OCI-LY1 (cell line): ENCODE data around the gene DPP7.

Source experiments
- H2AFZ ChIP-seq: fragments of 200-600 bp; sonication (generic), shearing (Covaris generic); 2 replicates; pipeline ENCODE4 v1.6.0; 2014; ENCODE audit warnings: antibody characterized with exemption, mild to moderate bottlenecking, low read length
- H3F3A ChIP-seq: fragments of 200-600 bp; sonication (generic), shearing (Covaris generic); 2 replicates; pipeline ENCODE4 v1.6.0; 2014; ENCODE audit warnings: mild to moderate bottlenecking, antibody characterized with exemption, low read length, moderate library complexity; ENCODE audit not compliant: insufficient read depth
- H3K27ac ChIP-seq: fragments of 200-600 bp; sonication (generic); 2 replicates; pipeline ENCODE4 v1.5.1; 2014; ENCODE audit warnings: low read length, mixed run types, mild to moderate bottlenecking, low read depth; ENCODE audit not compliant: poor library complexity, severe bottlenecking
- H3K27me3 ChIP-seq: fragments of 200-600 bp; sonication (generic); 2 replicates; pipeline ENCODE4 v1.6.0; 2014; ENCODE audit warnings: antibody characterized with exemption, mild to moderate bottlenecking, low read length, moderate library complexity; ENCODE audit not compliant: insufficient read depth
- H3K36me3 ChIP-seq: fragments of 200-600 bp; sonication (generic); 2 replicates; pipeline ENCODE4 v1.6.1; 2014; ENCODE audit warnings: mild to moderate bottlenecking, antibody characterized with exemption, low read length, moderate library complexity, mixed read lengths; ENCODE audit not compliant: insufficient read depth
- H3K4me1 ChIP-seq: fragments of 200-600 bp; sonication (generic); 2 replicates; pipeline ENCODE4 v1.5.1; 2014; ENCODE audit warnings: mild to moderate bottlenecking, low read length, moderate library complexity; ENCODE audit not compliant: insufficient read depth, severe bottlenecking
- H3K4me2 ChIP-seq: fragments of 200-600 bp; sonication (generic), shearing (Covaris generic); 2 replicates; pipeline ENCODE4 v1.6.1; 2014; ENCODE audit warnings: low read length
- H3K4me3 ChIP-seq: fragments of 200-600 bp; sonication (generic); 2 replicates; pipeline ENCODE4 v1.5.1; 2014; ENCODE audit warnings: low read length, low read depth, mild to moderate bottlenecking, mixed read lengths; ENCODE audit not compliant: poor library complexity, severe bottlenecking
- H3K79me2 ChIP-seq: fragments of 200-600 bp; shearing (Covaris generic); 2 replicates; pipeline ENCODE4 v1.6.1; 2016; ENCODE audit warnings: mixed run types, low read length, mixed read lengths; ENCODE audit not compliant: insufficient read depth
- H3K9ac ChIP-seq: fragments of 200-600 bp; sonication (generic), shearing (Covaris generic); 2 replicates; pipeline ENCODE4 v1.6.1; 2014; ENCODE audit warnings: mild to moderate bottlenecking, low read length, mixed read lengths
- H3K9me2 ChIP-seq: fragments of 200-600 bp; sonication (generic), shearing (Covaris generic); 2 replicates; pipeline ENCODE4 v1.6.1; 2014; ENCODE audit warnings: low read depth, mild to moderate bottlenecking, low read length, mixed read lengths
- H3K9me3 ChIP-seq: fragments of 200-600 bp; shearing (Covaris generic); 2 replicates; pipeline ENCODE4 v1.6.1; 2014; ENCODE audit warnings: low read length, mixed read lengths
- H4K20me1 ChIP-seq: fragments of 200-600 bp; sonication (generic), shearing (Covaris generic); 2 replicates; pipeline ENCODE4 v1.6.0; 2016; ENCODE audit warnings: mild to moderate bottlenecking, low read length; ENCODE audit not compliant: insufficient read depth
- CTCF ChIP-seq: fragments of 200-600 bp; sonication (generic), shearing (Covaris generic); IDR thresholded peaks from 2 replicates; pipeline ENCODE4 v1.5.1; 2017; ENCODE audit warnings: mild to moderate bottlenecking, antibody characterized with exemption, low read length, moderate library complexity, mixed read lengths
- EZH2 ChIP-seq: fragments of 200-600 bp; sonication (generic), shearing (Covaris generic); IDR thresholded peaks from 2 replicates; pipeline ENCODE4 v1.8.0; 2017; ENCODE audit warnings: borderline replicate concordance, mixed run types, mild to moderate bottlenecking, antibody characterized with exemption, low read length, moderate library complexity, mixed read lengths

The DPP7 gene

GRCh38 chr9:137160054-137160425 is 45.5 kb upstream of the DPP7 start:
- H3K4me3 ChIP-seq: no peak overlapping the region
- no peak overlapping the region for H3K27ac ChIP-seq
- peaks cover 23% of the 10 kb centered on the region for H3K27me3 ChIP-seq
- TF ChIP-seq CTCF (no peak), EZH2 (no peak)
- H4K20me1 ChIP-seq: no peaks in the 10 kb centered on the region
- no peaks in the 10 kb centered on the region for H3K9me2 ChIP-seq
- no peak overlapping the region for H2AFZ ChIP-seq
- no peaks in the 10 kb centered on the region for H3K9me3 ChIP-seq
- no peaks in the 10 kb centered on the region for H3F3A ChIP-seq
- H3K79me2 ChIP-seq: no peaks in the 10 kb centered on the region
- no peaks in the 10 kb centered on the region for H3K36me3 ChIP-seq
- H3K4me1 ChIP-seq: peaks cover 7% of the 10 kb centered on the region
- H3K4me2 ChIP-seq: no peak overlapping the region
- no peak overlapping the region for H3K9ac ChIP-seq

- no peak overlapping the region for H3K9ac ChIP-seq
- TF ChIP-seq EZH2 (no peak), CTCF (no peak)
- H3K9me2 ChIP-seq: no peaks in the 10 kb centered on the region
- H2AFZ ChIP-seq: no peak overlapping the region
- peaks cover 7% of the 10 kb centered on the region for H3K4me1 ChIP-seq
- no peaks in the 10 kb centered on the region for H3K36me3 ChIP-seq
- H3K27me3 ChIP-seq: peaks cover 23% of the 10 kb centered on the region
- no peak overlapping the region for H3K27ac ChIP-seq
- H3K4me2 ChIP-seq: no peak overlapping the region
- no peaks in the 10 kb centered on the region for H4K20me1 ChIP-seq
- H3F3A ChIP-seq: no peaks in the 10 kb centered on the region
- H3K9me3 ChIP-seq: no peaks in the 10 kb centered on the region
- H3K79me2 ChIP-seq: no peaks in the 10 kb centered on the region
- no peak overlapping the region for H3K4me3 ChIP-seq
These were observed 44.8 kb upstream of the DPP7 start for GRCh38 chr9:137159105-137160053.

- Histone ChIP-seq H3K9me2 (no peaks in the 10 kb centered on the region), H3K9me3 (no peaks in the 10 kb centered on the region), H3K4me2 (no peak overlapping the region), H3K27ac (no peak overlapping the region), H3K4me1 (peaks cover 7% of the 10 kb centered on the region), H3K79me2 (no peaks in the 10 kb centered on the region), H3K4me3 (no peak overlapping the region), H4K20me1 (no peaks in the 10 kb centered on the region), H3K27me3 (peaks cover 23% of the 10 kb centered on the region), H3K36me3 (no peaks in the 10 kb centered on the region), H3K9ac (no peak overlapping the region), H3F3A (no peaks in the 10 kb centered on the region), H2AFZ (no peak overlapping the region)
- TF ChIP-seq EZH2 (no peak), CTCF (no peak)
These were observed 44.1 kb upstream of the DPP7 start for GRCh38 chr9:137158625-137159024.
